Keratinocyte (primary cell): Measurements from ENCODE around the gene ANOS1.

Experiments
- CTCF ChIP-seq, 3 experiments: IDR thresholded peaks in 1 of 3; conservative IDR thresholded peaks in 1 of 3; optimal IDR thresholded peaks in 1 of 3; 2 replicates in 2 of 3; 3 replicates in 1 of 3; pipeline versions ENCODE3 to v1.5.1; 2011; ENCODE audit warnings: low read length in 3 of 3, mild to moderate bottlenecking in 3 of 3, moderate library complexity in 2 of 3, control low read depth in 1 of 3, inconsistent platforms in 1 of 3; ENCODE audit not compliant: insufficient read depth in 2 of 3; ENCODE audit errors: extremely low read depth in 1 of 3
- EZH2 ChIP-seq: IDR thresholded peaks from one replicate; pipeline ENCODE4 v1.6.1; 2012; ENCODE audit warnings: inconsistent platforms, mild to moderate bottlenecking, low read length, moderate library complexity

GRCh38 chrX:8684201-8684965 is 47.6 kb downstream of the ANOS1 start:
- TF ChIP-seq EZH2: no peak
- TF ChIP-seq CTCF (optimal IDR thresholded peaks at IDR 0.05 in 1 of 3, IDR thresholded peaks at IDR 0.05 in 1 of 3, conservative IDR thresholded peaks at IDR 0.05 in 1 of 3; ENCODE audit: extremely low read depth in 1 of 3, insufficient read depth in 2 of 3, low read length in 3 of 3): no peak
